ENCODE data around the gene VEGFB.

Gene VEGFB

GRCh38 chr11:64231546-64231945 is 2.8 kb upstream of the VEGFB start:
- no peak for TF ChIP-seq CTCF (IDR thresholded peaks at IDR 0.05; ENCODE audit: low read depth, low read length, missing control alignments)
- Histone ChIP-seq H3K4me3 (ENCODE audit: low read depth, low read length) (no peak overlapping the region), H3K27me3 (replicated peaks) (no peaks in the 10 kb centered on the region), H3K36me3 (replicated peaks) (no peaks in the 10 kb centered on the region), H3K27ac (no peak overlapping the region)
- no peak for DNase-seq
- in situ Hi-C loops (cut with HindIII; ENCODE audit: low pct_ligation_motif_present, low sequenced_read_pairs), result no loop called here

- H3K27ac ChIP-seq, result no peak overlapping the region
- TF ChIP-seq CTCF (IDR thresholded peaks at IDR 0.05; ENCODE audit: low read depth, low read length, missing control alignments), result no peak
- in situ Hi-C loops (cut with HindIII; ENCODE audit: low pct_ligation_motif_present, low sequenced_read_pairs), result no loop called here
Measured at GRCh38 chr11:64232182-64232966, 2.0 kb upstream of the VEGFB start.

GRCh38 chr11:64232967-64233315 is 1.4 kb upstream of the VEGFB start:
- in situ Hi-C loops (cut with HindIII; ENCODE audit: low pct_ligation_motif_present, low sequenced_read_pairs), result no loop called here
- Histone ChIP-seq H3K4me3 (ENCODE audit: low read depth, low read length) (no peak overlapping the region), H3K27ac (no peak overlapping the region), H3K36me3 (replicated peaks) (peaks cover 4% of the 10 kb centered on the region), H3K27me3 (replicated peaks) (no peaks in the 10 kb centered on the region)
- no peak for DNase-seq
- no peak for TF ChIP-seq CTCF (IDR thresholded peaks at IDR 0.05; ENCODE audit: low read depth, low read length, missing control alignments)

More at GRCh38 chr11:64232182-64232966, 2.0 kb upstream of the VEGFB start:
- Histone ChIP-seq H3K4me3 (ENCODE audit: low read depth, low read length) (no peak overlapping the region), H3K27me3 (replicated peaks) (no peaks in the 10 kb centered on the region), H3K36me3 (replicated peaks) (no peaks in the 10 kb centered on the region)
- no peak for DNase-seq

- DNase-seq, result no peak
- Histone ChIP-seq H3K27me3 (replicated peaks) (no peaks in the 10 kb centered on the region), H3K4me3 (ENCODE audit: low read depth, low read length) (peak overlapping the region; percentile 63), H3K27ac (no peak overlapping the region), H3K36me3 (replicated peaks) (peaks cover 7% of the 10 kb centered on the region)
- in situ Hi-C loops (cut with HindIII; ENCODE audit: low pct_ligation_motif_present, low sequenced_read_pairs), result no loop called here
- no peak for TF ChIP-seq CTCF (IDR thresholded peaks at IDR 0.05; ENCODE audit: low read depth, low read length, missing control alignments)
Measured at GRCh38 chr11:64234647-64235379, 429 bp downstream of the VEGFB start.

- no peak for DNase-seq
- Histone ChIP-seq H3K4me3 (ENCODE audit: low read depth, low read length) (peak overlapping the region; percentile 63), H3K27ac (no peak overlapping the region), H3K27me3 (replicated peaks) (no peaks in the 10 kb centered on the region), H3K36me3 (replicated peaks) (peaks cover 7% of the 10 kb centered on the region)
- no peak for TF ChIP-seq CTCF (IDR thresholded peaks at IDR 0.05; ENCODE audit: low read depth, low read length, missing control alignments)
- in situ Hi-C loops (cut with HindIII; ENCODE audit: low pct_ligation_motif_present, low sequenced_read_pairs), result no loop called here
Measured at GRCh38 chr11:64235437-64236161, 1.2 kb downstream of the VEGFB start.

All from brain microvascular endothelial cell (primary cell).